Neural progenitor cell (in vitro differentiated cells): ENCODE data around the gene CAMK1D. TPM values are rescaled to one million over a fixed set of nuclear protein-coding genes. Genes with fewer than 3 reads are reported as not detected.

Experiments used
- DNase-seq: peaks from one replicate; pipeline ENCODE4 v3.0.0-alpha.2; 2016; ENCODE audit warnings: low spot score
- H2AFZ ChIP-seq: fragments of 200-600 bp; sonication (generic); replicated peaks from 2 replicates; pipeline ENCODE4 v1.6.1; 2016; ENCODE audit warnings: antibody characterized with exemption
- H3F3A ChIP-seq: fragments of 200-600 bp; sonication (generic); 2 replicates; pipeline ENCODE4 v1.6.1; 2016; ENCODE audit warnings: antibody characterized with exemption, low read depth
- H3K27ac ChIP-seq: fragments of 200-600 bp; sonication (generic); 2 replicates; pipeline ENCODE4 v1.5.1; 2016; ENCODE audit warnings: mild to moderate bottlenecking
- H3K27me3 ChIP-seq: fragments of 200-600 bp; sonication (generic); 2 replicates; pipeline ENCODE4 v1.6.1; 2016; ENCODE audit warnings: mild to moderate bottlenecking, moderate library complexity
- H3K36me3 ChIP-seq: fragments of 200-600 bp; sonication (generic); 2 replicates; pipeline ENCODE4 v1.5.1; 2016
- H3K4me1 ChIP-seq: fragments of 200-600 bp; sonication (generic); 2 replicates; pipeline ENCODE4 v1.6.1; 2016; ENCODE audit warnings: mixed run types
- H3K4me2 ChIP-seq: fragments of 200-600 bp; sonication (generic); 2 replicates; pipeline ENCODE4 v1.6.1; 2016
- H3K4me3 ChIP-seq: fragments of 200-600 bp; sonication (generic); 2 replicates; pipeline ENCODE4 v1.5.1; 2016
- H3K79me2 ChIP-seq: fragments of 200-600 bp; sonication (generic); 2 replicates; pipeline ENCODE4 v1.6.1; 2016; ENCODE audit warnings: low read depth
- H3K9ac ChIP-seq: fragments of 200-600 bp; sonication (generic); 2 replicates; pipeline ENCODE4 v1.6.1; 2016
- H3K9me3 ChIP-seq: fragments of 200-600 bp; sonication (generic); 2 replicates; pipeline ENCODE4 v1.5.1; 2016; ENCODE audit warnings: low read depth
- H4K20me1 ChIP-seq: fragments of 200-600 bp; sonication (generic); 2 replicates; pipeline ENCODE4 v1.6.1; 2016; ENCODE audit warnings: low read depth
- H3K27ac Mint-ChIP-seq: 3 replicates; pipeline ENCODE4 v1.8.0; 2021; ENCODE audit warnings: mixed read lengths
- H3K27me3 Mint-ChIP-seq: 2 replicates; pipeline ENCODE4 v1.8.0; 2022; ENCODE audit warnings: low read depth, mild to moderate bottlenecking, inconsistent platforms, moderate library complexity, mixed read lengths; ENCODE audit not compliant: insufficient read depth
- H3K36me3 Mint-ChIP-seq: 3 replicates; pipeline ENCODE4 v1.8.0; 2021; ENCODE audit warnings: mixed read lengths
- H3K4me1 Mint-ChIP-seq: 3 replicates; pipeline ENCODE4 v1.8.0; 2021; ENCODE audit warnings: mixed read lengths
- H3K4me3 Mint-ChIP-seq: 3 replicates; pipeline ENCODE4 v1.8.0; 2021; ENCODE audit warnings: mild to moderate bottlenecking, moderate library complexity, mixed read lengths
- H3K9me3 Mint-ChIP-seq: 3 replicates; pipeline ENCODE4 v1.8.0; 2020; ENCODE audit warnings: mixed read lengths
- EZH2 ChIP-seq: fragments of 200-600 bp; sonication (generic); IDR thresholded peaks from 2 replicates; pipeline ENCODE4 v1.6.1; 2017; ENCODE audit warnings: antibody characterized with exemption, mild to moderate bottlenecking, moderate library complexity
- EZH2phosphoT487 ChIP-seq: fragments of 200-600 bp; sonication (generic); IDR thresholded peaks from 2 replicates; pipeline ENCODE4 v1.6.1; 2017; ENCODE audit warnings: antibody characterized with exemption
- total RNA-seq: library from RNA; depleted of rRNA; stranded (reverse); fragments of >200 nt; gene quantifications from 2 replicates; pipeline ENCODE4 v1.2.3, GENCODE V29; 2015; ENCODE audit warnings: low replicate concordance
- TF ChIP-seq, protein P1 (sequence below): fragments of 200-600 bp; sonication (generic); IDR thresholded peaks from 2 replicates; pipeline ENCODE4 v1.5.1; 2017; ENCODE audit warnings: antibody characterized with exemption, mild to moderate bottlenecking

The CAMK1D gene
- total RNA-seq, 1 donor from 2014 or later, result 7.6 TPM

DNA sequence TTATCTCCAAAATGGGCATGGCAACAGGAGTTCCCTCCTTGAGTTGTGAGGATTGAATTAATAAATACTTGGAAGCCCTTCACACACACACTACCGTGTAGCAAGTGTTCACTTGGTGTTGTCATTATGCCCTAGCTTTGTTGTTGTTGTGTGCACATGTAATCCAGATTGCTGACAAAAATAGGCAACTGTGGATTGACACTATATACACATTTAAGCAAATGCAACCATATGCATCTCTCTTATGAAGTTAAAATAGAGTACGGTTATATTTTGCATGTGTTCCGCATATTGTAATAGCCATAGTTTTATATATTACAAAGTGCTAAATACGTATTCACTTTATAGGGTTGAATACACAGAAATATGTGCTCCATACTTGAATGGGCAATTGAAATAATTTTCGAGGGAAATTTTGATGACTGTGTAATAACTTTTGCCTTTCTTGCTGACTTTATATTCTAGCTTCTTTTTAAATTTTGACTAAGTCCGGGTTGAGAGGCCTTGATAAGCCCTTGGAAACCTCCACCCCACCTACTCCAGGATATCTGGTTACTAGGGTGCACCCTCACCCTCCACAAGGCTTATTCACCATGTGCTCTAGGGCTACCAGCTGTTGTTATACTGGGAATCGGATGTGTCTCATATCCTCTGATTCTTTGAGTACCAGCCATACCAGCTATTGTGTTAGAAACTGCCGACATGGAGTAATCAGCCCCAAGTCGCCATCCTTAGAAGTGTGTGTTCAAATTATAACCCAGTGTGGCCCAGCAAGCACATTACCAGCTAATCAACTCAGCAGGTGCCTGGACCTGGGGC is 265.0 kb downstream of the CAMK1D start:
- no peak for DNase-seq
- Histone ChIP-seq H3K4me2 (no peak overlapping the region), H3K36me3 (no peaks in the 10 kb centered on the region), H3K27ac (no peak overlapping the region), H3F3A (no peaks in the 10 kb centered on the region), H2AFZ (no peak overlapping the region), H3K27me3 (no peaks in the 10 kb centered on the region), H4K20me1 (no peaks in the 10 kb centered on the region), H3K4me3 (no peak overlapping the region), H3K9me3 (no peaks in the 10 kb centered on the region), H3K4me1 (no peaks in the 10 kb centered on the region), H3K79me2 (no peaks in the 10 kb centered on the region), H3K9ac (no peak overlapping the region)
- H3K9me3 Mint-ChIP-seq, result no peaks in the 10 kb centered on the region
- H3K27me3 Mint-ChIP-seq, result no peaks in the 10 kb centered on the region
- TF ChIP-seq EZH2 (no peak), EZH2phosphoT487 (no peak)
- TF ChIP-seq, protein P1, sequence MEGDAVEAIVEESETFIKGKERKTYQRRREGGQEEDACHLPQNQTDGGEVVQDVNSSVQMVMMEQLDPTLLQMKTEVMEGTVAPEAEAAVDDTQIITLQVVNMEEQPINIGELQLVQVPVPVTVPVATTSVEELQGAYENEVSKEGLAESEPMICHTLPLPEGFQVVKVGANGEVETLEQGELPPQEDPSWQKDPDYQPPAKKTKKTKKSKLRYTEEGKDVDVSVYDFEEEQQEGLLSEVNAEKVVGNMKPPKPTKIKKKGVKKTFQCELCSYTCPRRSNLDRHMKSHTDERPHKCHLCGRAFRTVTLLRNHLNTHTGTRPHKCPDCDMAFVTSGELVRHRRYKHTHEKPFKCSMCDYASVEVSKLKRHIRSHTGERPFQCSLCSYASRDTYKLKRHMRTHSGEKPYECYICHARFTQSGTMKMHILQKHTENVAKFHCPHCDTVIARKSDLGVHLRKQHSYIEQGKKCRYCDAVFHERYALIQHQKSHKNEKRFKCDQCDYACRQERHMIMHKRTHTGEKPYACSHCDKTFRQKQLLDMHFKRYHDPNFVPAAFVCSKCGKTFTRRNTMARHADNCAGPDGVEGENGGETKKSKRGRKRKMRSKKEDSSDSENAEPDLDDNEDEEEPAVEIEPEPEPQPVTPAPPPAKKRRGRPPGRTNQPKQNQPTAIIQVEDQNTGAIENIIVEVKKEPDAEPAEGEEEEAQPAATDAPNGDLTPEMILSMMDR, result no peak
- H3K4me1 Mint-ChIP-seq, result peaks cover 8% of the 10 kb centered on the region
- H3K36me3 Mint-ChIP-seq, result peaks cover 2% of the 10 kb centered on the region
- H3K27ac Mint-ChIP-seq, result no peak overlapping the region
- H3K4me3 Mint-ChIP-seq, result no peak overlapping the region

DNA sequence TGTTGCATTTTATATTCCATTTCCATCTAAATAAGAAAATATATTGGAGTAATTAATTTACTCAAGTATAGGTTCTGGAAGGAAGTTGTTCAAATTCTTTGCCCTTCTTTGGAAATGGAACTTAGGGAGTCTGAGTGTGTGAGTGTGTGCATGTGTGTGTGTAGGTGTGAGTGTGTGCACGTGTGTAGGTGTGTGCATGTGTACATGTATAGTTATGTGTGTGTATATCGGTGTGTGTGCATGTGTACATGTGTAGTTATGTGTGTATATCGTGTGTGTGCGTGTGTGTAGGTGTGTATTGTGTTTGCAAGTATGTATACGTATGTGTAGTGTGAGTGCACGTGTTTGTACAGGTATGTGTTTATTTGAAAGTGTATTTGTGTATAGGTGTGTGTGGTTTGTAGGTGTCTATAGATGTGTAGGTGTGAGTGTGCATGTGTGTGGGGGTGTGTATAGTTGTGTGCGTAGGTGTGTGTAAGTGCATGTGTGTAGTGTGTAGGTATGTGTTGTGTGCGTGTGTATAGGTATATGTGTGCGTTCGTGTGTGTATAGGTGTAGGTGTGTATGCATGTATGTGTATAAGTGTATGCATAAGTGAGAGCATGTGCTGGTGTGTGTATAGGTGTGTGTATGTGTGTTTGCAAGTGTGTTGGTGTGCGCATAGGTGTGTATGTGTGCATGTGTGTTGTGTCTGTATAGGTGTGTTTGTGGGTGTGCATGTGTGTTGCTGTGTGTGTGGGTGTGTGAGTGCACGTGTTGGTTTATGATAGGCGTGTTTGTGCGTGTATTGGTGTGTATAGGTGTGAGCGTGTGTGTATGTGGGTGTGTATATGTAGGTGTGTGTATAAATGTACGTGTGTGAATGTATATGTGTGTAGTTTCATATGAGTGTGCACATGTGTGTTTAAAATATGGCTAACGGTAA is 266.2 kb downstream of the CAMK1D start:
- H4K20me1 ChIP-seq, result no peaks in the 10 kb centered on the region
- Mint-ChIP-seq H3K9me3 (no peaks in the 10 kb centered on the region), H3K4me3 (no peak overlapping the region), H3K27me3 (no peaks in the 10 kb centered on the region), H3K36me3 (peaks cover 2% of the 10 kb centered on the region), H3K27ac (no peak overlapping the region), H3K4me1 (peaks cover 8% of the 10 kb centered on the region)
- no peaks in the 10 kb centered on the region for H3K27me3 ChIP-seq
- no peak overlapping the region for H2AFZ ChIP-seq
- no peaks in the 10 kb centered on the region for H3K36me3 ChIP-seq
- no peaks in the 10 kb centered on the region for H3K79me2 ChIP-seq
- no peak for DNase-seq
- no peak for TF ChIP-seq EZH2phosphoT487
- no peak for TF ChIP-seq EZH2
- TF ChIP-seq, protein P1, result no peak
- no peaks in the 10 kb centered on the region for H3K9me3 ChIP-seq
- no peaks in the 10 kb centered on the region for H3F3A ChIP-seq
- H3K4me2 ChIP-seq, result no peak overlapping the region
- H3K4me1 ChIP-seq, result no peaks in the 10 kb centered on the region
- H3K4me3 ChIP-seq, result no peak overlapping the region
- no peak overlapping the region for H3K9ac ChIP-seq
- H3K27ac ChIP-seq, result no peak overlapping the region

- Histone ChIP-seq H3K36me3 (no peaks in the 10 kb centered on the region), H3K27ac (no peak overlapping the region), H3F3A (no peaks in the 10 kb centered on the region), H3K27me3 (no peaks in the 10 kb centered on the region), H2AFZ (no peak overlapping the region), H3K9ac (no peak overlapping the region), H3K4me2 (no peak overlapping the region), H3K9me3 (no peaks in the 10 kb centered on the region), H3K79me2 (no peaks in the 10 kb centered on the region), H3K4me1 (no peaks in the 10 kb centered on the region), H4K20me1 (no peaks in the 10 kb centered on the region), H3K4me3 (no peak overlapping the region)
- Mint-ChIP-seq H3K4me1 (peaks cover 8% of the 10 kb centered on the region), H3K27me3 (no peaks in the 10 kb centered on the region), H3K9me3 (no peaks in the 10 kb centered on the region), H3K27ac (no peak overlapping the region), H3K4me3 (no peak overlapping the region), H3K36me3 (peaks cover under 1% of the 10 kb centered on the region)
- no peak for TF ChIP-seq EZH2
- no peak for TF ChIP-seq EZH2phosphoT487
- TF ChIP-seq, protein P1, result no peak
- no peak for DNase-seq
Measured at GRCh38 chr10:12617191-12618175, 268.1 kb downstream of the CAMK1D start.
